Measurements from ENCODE around the gene EGFR. TPM values are rescaled to one million over a fixed set of nuclear protein-coding genes. Genes with fewer than 3 reads are reported as not detected.

The EGFR gene
- total RNA-seq, 1 experiment from 2014 or later, result 448 TPM

- H3K27ac Mint-ChIP-seq (ENCODE audit: low read depth, unreplicated experiment), result peak overlapping the region; percentile 93
- BruUV-seq (replicated peaks), result no TSS peak
- CTCF ChIA-PET, result interaction anchor here (0.5 to 6.8 kb wide), 18 partner anchors 9 to 1004 kb away, joined by 3 to 39 read pairs (median 4); partner anchors contain the start of gene SEC61G
- H3K4me1 Mint-ChIP-seq (ENCODE audit: insufficient read depth, unreplicated experiment), result peaks cover 16% of the 10 kb centered on the region
- H3K4me3 Mint-ChIP-seq (ENCODE audit: unreplicated experiment), result peak overlapping the region; percentile 86
- intact Hi-C loops (cut with micrococcal nuclease), result loop anchor here (1.0 to 10.0 kb wide), 8 partner anchors 53 to 248 kb away; no protein-coding TSS in a partner anchor
- peak; percentile 98 for DNase-seq (ENCODE audit: unreplicated experiment)
- POLR2A ChIA-PET, result interaction anchor here (0.6 to 9.3 kb wide), 42 partner anchors 9 to 262 kb away, joined by 3 to 170 read pairs (median 6); partner anchors contain the start of gene SEC61G
- H3K9me3 Mint-ChIP-seq (ENCODE audit: unreplicated experiment), result no peaks in the 10 kb centered on the region
- TF ChIP-seq CTCF (IDR thresholded peaks at IDR 0.05; ENCODE audit: unreplicated experiment), result no peak
- H3K36me3 Mint-ChIP-seq (ENCODE audit: insufficient read depth, unreplicated experiment), result peaks cover 55% of the 10 kb centered on the region
- no peaks in the 10 kb centered on the region for H3K27me3 Mint-ChIP-seq (ENCODE audit: insufficient read depth, unreplicated experiment)
Observed at GRCh38 chr7:55020466-55020871, 1.7 kb downstream of the EGFR start.

GRCh38 chr7:55021053-55021452 lies 2.2 kb downstream of the EGFR start:
- intact Hi-C loops (cut with micrococcal nuclease), result loop anchor here (1.0 to 10.0 kb wide), 7 partner anchors 54 to 249 kb away; no protein-coding TSS in a partner anchor
- Mint-ChIP-seq H3K36me3 (ENCODE audit: insufficient read depth, unreplicated experiment) (peaks cover 61% of the 10 kb centered on the region), H3K27me3 (ENCODE audit: insufficient read depth, unreplicated experiment) (no peaks in the 10 kb centered on the region), H3K4me3 (ENCODE audit: unreplicated experiment) (peak overlapping the region; percentile 86), H3K9me3 (ENCODE audit: unreplicated experiment) (no peaks in the 10 kb centered on the region), H3K27ac (ENCODE audit: low read depth, unreplicated experiment) (peak overlapping the region; percentile 93), H3K4me1 (ENCODE audit: insufficient read depth, unreplicated experiment) (peaks cover 18% of the 10 kb centered on the region)
- ChIA-PET POLR2A (interaction anchor here (0.9 to 9.3 kb wide), 30 partner anchors 9 to 262 kb away, joined by 3 to 170 read pairs (median 12); partner anchors contain the start of gene SEC61G), CTCF (interaction anchor here (0.6 to 6.8 kb wide), 17 partner anchors 16 to 1030 kb away, joined by 3 to 39 read pairs (median 4); partner anchors contain the start of genes PSPH and SEC61G)
- no peak for TF ChIP-seq CTCF (IDR thresholded peaks at IDR 0.05; ENCODE audit: unreplicated experiment)
- no peak for DNase-seq (ENCODE audit: unreplicated experiment)
- TSS peak; percentile 46 for BruUV-seq (replicated peaks)

- Mint-ChIP-seq H3K36me3 (ENCODE audit: insufficient read depth, unreplicated experiment) (peaks cover 73% of the 10 kb centered on the region), H3K27me3 (ENCODE audit: insufficient read depth, unreplicated experiment) (no peaks in the 10 kb centered on the region), H3K27ac (ENCODE audit: low read depth, unreplicated experiment) (peak overlapping the region; percentile 93), H3K4me3 (ENCODE audit: unreplicated experiment) (peak overlapping the region; percentile 86), H3K9me3 (ENCODE audit: unreplicated experiment) (no peaks in the 10 kb centered on the region), H3K4me1 (ENCODE audit: insufficient read depth, unreplicated experiment) (peaks cover 30% of the 10 kb centered on the region)
- intact Hi-C loops (cut with micrococcal nuclease), result loop anchor here (1.0 to 10.0 kb wide), 5 partner anchors 27 to 250 kb away; no protein-coding TSS in a partner anchor
- ChIA-PET POLR2A (interaction anchor here (0.8 to 9.3 kb wide), 30 partner anchors 7 to 344 kb away, joined by 3 to 170 read pairs (median 12); partner anchors contain the start of gene SEC61G), CTCF (interaction anchor here (0.5 to 6.8 kb wide), 22 partner anchors 18 to 276 kb away, joined by 3 to 39 read pairs (median 3); no protein-coding TSS in a partner anchor)
- BruUV-seq (replicated peaks), result no TSS peak
- TF ChIP-seq CTCF (IDR thresholded peaks at IDR 0.05; ENCODE audit: unreplicated experiment), result no peak
- peak; percentile 55 for DNase-seq (ENCODE audit: unreplicated experiment)
Observed at GRCh38 chr7:55022002-55022985, 3.5 kb downstream of the EGFR start.
